K562 (cell line): ENCODE measurements around the gene EYA4. TPM values are rescaled to one million over a fixed set of nuclear protein-coding genes. Genes with fewer than 3 reads are reported as not detected.

Experiments
- ATAC-seq: fragments of 200-7000 bp; cut with Tn5 transposase; 3 replicates; pipeline ENCODE4 v1.9.1; 2020; ENCODE audit warnings: moderate library complexity
- BruUV-seq: library from RNA; stranded (reverse); fragments of 400-500 nt; replicated peaks from 2 replicates; lab custom pipeline; 2021; lab: Mats Ljungman, UMichigan
- CTCF ChIA-PET: fragments of 300-600 bp; formaldehyde crosslinking; extraction: SDS; loops from one replicate; lab custom pipeline; 2021; ENCODE audit warnings: low intra/inter-chr PET ratio; lab: Yijun Ruan, JAX
- POLR2A ChIA-PET: fragments of 300-600, 350-650 bp; sonication (Branson Sonifier 250); formaldehyde crosslinking; extraction: SDS; loops from one replicate; lab custom pipeline; 2021; ENCODE audit warnings: antibody characterized with exemption, inconsistent platforms; lab: Yijun Ruan, JAX
- DNase-seq, 4 experiments: peaks; one replicate each; pipeline versions ENCODE4 v3.0.0 to v3.0.0-alpha.2; 2011 to 2018; ENCODE audit warnings: low spot score in 3 of 4, mixed read lengths in 3 of 4; ENCODE audit errors: extremely low read depth in 1 of 4
- FAIRE-seq: peaks from 2 replicates; lab custom pipeline; 2011; peaks lifted over from hg19 to GRCh38; lab: Jason Lieb, UNC
- H2AFZ ChIP-seq: 2 replicates; pipeline ENCODE4 v1.6.0; 2011; ENCODE audit warnings: low read depth, low read length, control low read depth, inconsistent platforms
- H3K27ac ChIP-seq: fragments of 200-600 bp; 3 replicates; pipeline ENCODE4 v1.8.0; 2011; ENCODE audit warnings: low read depth, mild to moderate bottlenecking, control low read depth, inconsistent platforms, low read length, moderate library complexity, mixed read lengths; ENCODE audit errors: extremely low read depth
- H3K27me3 ChIP-seq, 2 experiments: fragments of 300-600 bp in 1 of 2; 2 replicates in 1 of 2; 3 replicates in 1 of 2; pipeline versions ENCODE4 v1.6.0 to v1.8.0; 2011; ENCODE audit warnings: inconsistent platforms in 2 of 2, low read length in 2 of 2, mild to moderate bottlenecking in 1 of 2, mixed read lengths in 1 of 2, moderate library complexity in 1 of 2; ENCODE audit not compliant: control insufficient read depth in 2 of 2, insufficient read depth in 2 of 2
- H3K36me3 ChIP-seq: fragments of 300-600 bp; 3 replicates; pipeline ENCODE4 v1.8.0; 2011; ENCODE audit warnings: mild to moderate bottlenecking, low read length, inconsistent platforms; ENCODE audit not compliant: control insufficient read depth, insufficient read depth
- H3K4me1 ChIP-seq, 2 experiments: fragments of 200-600 bp in 1 of 2; replicated peaks in 1 of 2; 2 replicates in 1 of 2; 3 replicates in 1 of 2; pipeline versions ENCODE4 v1.5.1 to v1.8.0; 2011; ENCODE audit warnings: inconsistent platforms in 2 of 2, low read length in 2 of 2, mild to moderate bottlenecking in 1 of 2, mixed read lengths in 1 of 2, moderate library complexity in 1 of 2; ENCODE audit not compliant: control insufficient read depth in 2 of 2, insufficient read depth in 2 of 2
- H3K4me2 ChIP-seq: 2 replicates; pipeline ENCODE4 v1.6.1; 2011; ENCODE audit warnings: low read length, control low read depth, inconsistent platforms, mixed read lengths; ENCODE audit not compliant: insufficient read depth
- H3K4me3 ChIP-seq: fragments of 200-600 bp; sonication (generic), shearing (Covaris generic); 2 replicates; pipeline ENCODE4 v1.5.1; 2016; ENCODE audit warnings: control low read depth, inconsistent platforms
- H3K79me2 ChIP-seq: fragments of 200-600 bp; 3 replicates; pipeline ENCODE4 v1.8.0; 2011; ENCODE audit warnings: low read length, inconsistent platforms; ENCODE audit not compliant: control insufficient read depth, insufficient read depth
- H3K9ac ChIP-seq, 2 experiments: 2 replicates each; pipeline versions ENCODE4 v1.6.0 to v1.6.1; 2011; ENCODE audit warnings: low read depth in 2 of 2, low read length in 2 of 2, control low read depth in 1 of 2, inconsistent platforms in 1 of 2, mild to moderate bottlenecking in 1 of 2, mixed read lengths in 1 of 2; ENCODE audit not compliant: insufficient read depth in 1 of 2
- H3K9me1 ChIP-seq: one replicate; pipeline ENCODE4 v1.6.0; 2011; ENCODE audit warnings: inconsistent platforms, mild to moderate bottlenecking, low read length, moderate library complexity; ENCODE audit not compliant: control insufficient read depth, insufficient read depth
- H3K9me3 ChIP-seq: replicated peaks from 2 replicates; pipeline ENCODE4 v1.5.1; 2011; ENCODE audit warnings: low read depth, low read length, inconsistent platforms; ENCODE audit not compliant: control insufficient read depth, insufficient read depth
- H4K20me1 ChIP-seq: replicated peaks from 2 replicates; pipeline ENCODE4 v1.6.1; 2011; ENCODE audit warnings: low read length, inconsistent platforms, mixed read lengths; ENCODE audit not compliant: control insufficient read depth, insufficient read depth
- BRF2 ChIP-seq: IDR thresholded peaks from 3 replicates; pipeline ENCODE4 v1.6.1; 2011; ENCODE audit warnings: borderline replicate concordance, mild to moderate bottlenecking; ENCODE audit not compliant: insufficient read length, insufficient read depth
- EWSR1 ChIP-seq: fragments of 450-650 bp; IDR thresholded peaks from 2 replicates; pipeline ENCODE4 v1.6.1; 2018; ENCODE audit warnings: borderline replicate concordance, mild to moderate bottlenecking, low read depth, moderate library complexity; ENCODE audit not compliant: partially characterized antibody
- FOXP4 ChIP-seq: sonication (generic); formaldehyde crosslinking; IDR thresholded peaks from 2 replicates; pipeline ENCODE4 v1.8.0; 2022; ENCODE audit warnings: mild to moderate bottlenecking, missing genetic modification reagents, borderline replicate concordance
- GATA2 ChIP-seq: sonication (generic); formaldehyde crosslinking; IDR thresholded peaks from 2 replicates; pipeline ENCODE4 v1.4.0; 2020; ENCODE audit warnings: mild to moderate bottlenecking, missing genetic modification reagents
- HCFC1 ChIP-seq: IDR thresholded peaks from 2 replicates; pipeline ENCODE4 v1.6.1; 2012; ENCODE audit warnings: low read depth, low read length, improper control_type of control experiment
- HDGF ChIP-seq: fragments of 450-650 bp; IDR thresholded peaks from 2 replicates; pipeline ENCODE4 v1.6.1; 2016
- HNRNPL ChIP-seq: fragments of 200-400 bp; formaldehyde crosslinking; IDR thresholded peaks from 2 replicates; pipeline ENCODE4 v1.6.1; 2017; ENCODE audit warnings: low read depth, mild to moderate bottlenecking, low read length
- KDM4B ChIP-seq, 2 experiments: fragments of 450-650 bp in 1 of 2; sonication (generic) in 1 of 2; IDR thresholded peaks; 2 replicates each; pipeline ENCODE4 v1.6.1; 2016 to 2017; ENCODE audit warnings: borderline replicate concordance in 2 of 2, antibody characterized with exemption in 1 of 2, low read depth in 1 of 2, mild to moderate bottlenecking in 1 of 2
- LEF1 ChIP-seq: fragments of 450-650 bp; IDR thresholded peaks from 2 replicates; pipeline ENCODE4 v1.6.1; 2016; ENCODE audit warnings: mild to moderate bottlenecking
- MIER1 ChIP-seq: fragments of 450-650 bp; IDR thresholded peaks from 2 replicates; pipeline ENCODE4 v1.6.1; 2016; ENCODE audit warnings: antibody characterized with exemption, mild to moderate bottlenecking, low read depth
- NR2C1 ChIP-seq, 2 experiments: fragments of 450-650 bp; IDR thresholded peaks; 2 replicates each; pipeline ENCODE4 v1.6.1; 2017; ENCODE audit warnings: mild to moderate bottlenecking in 2 of 2, antibody characterized with exemption in 1 of 2, inconsistent platforms in 1 of 2, missing compliant biosample characterization in 1 of 2, missing genetic modification characterization in 1 of 2
- NUFIP1 ChIP-seq: fragments of 450-650 bp; IDR thresholded peaks from 2 replicates; pipeline ENCODE4 v1.6.1; 2018; ENCODE audit not compliant: partially characterized antibody
- PHF20 ChIP-seq: fragments of 450-650 bp; IDR thresholded peaks from 2 replicates; pipeline ENCODE4 v1.6.1; 2018; ENCODE audit not compliant: partially characterized antibody
- PRMT5 ChIP-seq: sonication (generic); formaldehyde crosslinking; IDR thresholded peaks from 2 replicates; pipeline ENCODE4 v1.5.0; 2020; ENCODE audit warnings: missing genetic modification reagents
- SMARCA4 ChIP-seq: fragments of 450-650 bp; IDR thresholded peaks from 2 replicates; pipeline ENCODE4 v1.6.1; 2016
- SMARCC2 ChIP-seq: fragments of 450-650 bp; IDR thresholded peaks from 2 replicates; pipeline ENCODE4 v1.6.1; 2017; ENCODE audit warnings: antibody characterized with exemption, moderate library complexity, mild to moderate bottlenecking, low read depth
- SOX6 ChIP-seq: fragments of 450-650 bp; IDR thresholded peaks from 2 replicates; pipeline ENCODE4 v1.6.1; 2014; ENCODE audit warnings: mild to moderate bottlenecking
- SRSF3 ChIP-seq: fragments of 200-400 bp; formaldehyde crosslinking; IDR thresholded peaks from 2 replicates; pipeline ENCODE4 v1.6.1; 2016; ENCODE audit warnings: mild to moderate bottlenecking, low read length, moderate library complexity; ENCODE audit not compliant: insufficient read depth
- ZEB2 ChIP-seq: fragments of 450-650 bp; IDR thresholded peaks from 2 replicates; pipeline ENCODE4 v1.6.1; 2016
- ZNF655 ChIP-seq: fragments of 250-450 bp; sonication (Bioruptor Pico); IDR thresholded peaks from 2 replicates; pipeline ENCODE4 v1.5.0; 2021
- WGBS: fragments of 100-300 bp; shearing (Covaris generic); methylation state at CpG from one replicate; pipeline ENCODE4 v1.1.6; 2016; ENCODE audit warnings: low coverage, mixed read lengths; ENCODE audit not compliant: insufficient coverage; ENCODE audit errors: missing lambda C conversion rate; 5-methylcytosine and 5-hydroxymethylcytosine counted together
- in situ Hi-C: fragments of 300-500 bp; cut with MboI; formaldehyde crosslinking; loops from 4 replicates; pipeline ENCODE4 v1.15.0; 2018; ENCODE audit warnings: inconsistent platforms, mixed read lengths
- intact Hi-C: fragments of 100-400 bp; cut with micrococcal nuclease; formaldehyde crosslinking; loops from 2 replicates; pipeline ENCODE4 v1.14.2; 2022
- polyA plus RNA-seq, 8 experiments: library from polyadenylated mRNA; depleted of rRNA in 4 of 8; stranded (reverse) in 5 of 8; unstranded in 3 of 8; fragments of >200 nt; fragmentation: Nextera tagmentation in 2 of 8; fragmentation: Illumina TruSeq in 1 of 8; extraction: Ambion mirVana in 2 of 8; extraction: Trizol in 1 of 8; gene quantifications; 2 replicates each; pipeline versions ENCODE4 v1.2.1 to v1.2.3, GENCODE V29; 2011 to 2014; ENCODE audit warnings: inconsistent platforms in 1 of 8, missing spikeins in 1 of 8
- total RNA-seq, 7 experiments: library from RNA; depleted of rRNA in 6 of 7; stranded (reverse); fragments of >200 nt in 6 of 7; fragmentation: Illumina TruSeq in 2 of 7; extraction: Trizol in 2 of 7; gene quantifications; 2 replicates each; pipeline versions ENCODE4 v1.2.1 to v1.2.3, GENCODE V29; 2011 to 2021; ENCODE audit warnings: low replicate concordance in 1 of 7

Gene EYA4
- total and polyA plus RNA-seq, 9 of the 15 experiments (the other 6 are each of a cell fraction or from before 2014, with no cell fraction given): 0.03 to 0.04 TPM; not detected in 7

- TF ChIP-seq ZNF655 (CRISPR knock-in tag) (no peak), EWSR1 (no peak), SOX6 (no peak), SRSF3 (no peak), KDM4B (IDR thresholded peaks at IDR 0.05; ENCODE audit: borderline replicate concordance in 2 of 2, low read depth in 1 of 2) (no peak), NR2C1 (IDR thresholded peaks at IDR 0.05) (no peak), NR2C1 (tag; IDR thresholded peaks at IDR 0.05) (no peak), HDGF (no peak), LEF1 (no peak), PHF20 (no peak), FOXP4 (CRISPR knock-in tag) (no peak), NUFIP1 (no peak), MIER1 (no peak), HNRNPL (no peak), SMARCA4 (no peak), GATA2 (CRISPR knock-in tag) (no peak), BRF2 (no peak), SMARCC2 (no peak), ZEB2 (no peak), HCFC1 (no peak), PRMT5 (CRISPR knock-in tag) (no peak)
- no peaks in the 10 kb centered on the region for H4K20me1 ChIP-seq
- H2AFZ ChIP-seq: no peak overlapping the region
- H3K4me1 ChIP-seq: no peaks in the 10 kb centered on the region
- ATAC-seq (no peak), FAIRE-seq (no peak), DNase-seq (no peak)
- intact Hi-C loops (no loop called here), in situ Hi-C loops (no loop called here)
- no peak overlapping the region for H3K4me2 ChIP-seq
- no peaks in the 10 kb centered on the region for H3K27me3 ChIP-seq
- WGBS: 0% methylated on average over 3 of the region's 3 CpGs
- H3K4me3 ChIP-seq: no peak overlapping the region
- no peaks in the 10 kb centered on the region for H3K36me3 ChIP-seq
- no peaks in the 10 kb centered on the region for H3K79me2 ChIP-seq
- H3K27ac ChIP-seq: no peak overlapping the region
- CTCF ChIA-PET: no interaction called here
- H3K9me1 ChIP-seq: no peaks in the 10 kb centered on the region
- no peak overlapping the region for H3K9ac ChIP-seq
- no TSS peak for BruUV-seq
- POLR2A ChIA-PET: no interaction called here
- H3K9me3 ChIP-seq: 0 out of 2 replicates have a peak, but pooled peaks cover 4% of the 10 kb centered on the region
Measured at GRCh38 chr6:133348846-133349245, 107.7 kb downstream of the EYA4 start.
